ENCODE data around the gene HUS1B.
"Not testable (repeated sequence)": the region's sequence is repeated elsewhere in the genome, so short reads cannot be mapped to it uniquely, and the experiment has no call there.

Gene HUS1B

DNA sequence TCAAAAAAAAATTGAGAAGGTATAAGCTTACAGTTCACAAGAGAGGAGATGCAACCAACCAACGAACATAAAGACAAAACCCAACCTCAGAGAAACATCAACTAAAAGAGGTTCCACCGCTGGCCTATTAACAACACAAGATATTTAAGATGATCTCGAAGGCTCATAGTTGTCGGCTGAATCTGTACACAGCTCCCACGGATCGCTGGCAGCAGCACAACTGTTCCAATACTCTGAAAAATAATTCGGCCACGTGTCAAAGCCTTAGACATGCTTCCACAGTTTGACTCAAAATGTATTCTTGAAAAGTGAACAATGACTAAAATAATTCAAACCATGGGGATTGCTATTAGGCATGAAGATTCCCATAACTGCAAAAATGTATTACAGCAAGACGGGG lies 22.4 kb upstream of the HUS1B start:
- DNase-seq (ENCODE audit: low read depth): no peak

DNA sequence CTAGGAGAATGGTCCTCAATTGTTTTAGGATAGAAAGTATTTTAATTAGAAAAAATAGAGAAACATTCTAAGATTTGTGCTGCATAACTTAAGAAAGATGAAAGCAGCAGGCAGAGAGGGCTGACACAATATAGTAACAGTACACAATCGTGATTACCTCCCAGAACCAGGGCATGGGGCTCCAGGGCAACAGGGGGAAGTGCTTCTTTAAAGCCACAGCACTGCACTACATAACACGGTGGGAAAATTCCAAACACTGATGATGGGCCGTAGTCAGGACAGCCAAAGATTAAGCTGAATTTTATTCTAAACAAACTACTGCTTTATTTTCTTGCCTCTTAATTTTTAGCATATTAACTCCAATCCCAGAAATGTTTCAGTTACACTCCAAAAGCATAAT lies 21.6 kb upstream of the HUS1B start:
- DNase-seq (ENCODE audit: low read depth): no peak

DNA sequence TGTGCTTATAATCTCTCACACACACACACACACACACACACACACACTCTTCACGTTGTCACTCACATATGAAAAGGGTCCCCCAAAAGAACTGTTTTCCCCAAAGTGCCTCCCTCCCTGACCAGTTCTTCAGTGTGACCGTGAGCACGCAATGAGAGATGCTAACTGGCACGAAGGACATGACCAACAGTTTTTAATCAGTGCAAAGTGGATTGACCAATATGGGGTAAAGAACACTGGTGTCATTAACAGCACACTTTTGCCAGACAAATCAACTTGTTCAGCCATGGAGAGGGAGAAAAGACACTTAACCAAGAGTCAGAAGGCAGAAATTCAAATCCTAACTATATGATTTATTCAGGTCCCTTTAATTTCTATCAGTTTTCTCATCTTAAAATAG lies 21.0 kb upstream of the HUS1B start:
- no peak for DNase-seq (ENCODE audit: low read depth)

DNA sequence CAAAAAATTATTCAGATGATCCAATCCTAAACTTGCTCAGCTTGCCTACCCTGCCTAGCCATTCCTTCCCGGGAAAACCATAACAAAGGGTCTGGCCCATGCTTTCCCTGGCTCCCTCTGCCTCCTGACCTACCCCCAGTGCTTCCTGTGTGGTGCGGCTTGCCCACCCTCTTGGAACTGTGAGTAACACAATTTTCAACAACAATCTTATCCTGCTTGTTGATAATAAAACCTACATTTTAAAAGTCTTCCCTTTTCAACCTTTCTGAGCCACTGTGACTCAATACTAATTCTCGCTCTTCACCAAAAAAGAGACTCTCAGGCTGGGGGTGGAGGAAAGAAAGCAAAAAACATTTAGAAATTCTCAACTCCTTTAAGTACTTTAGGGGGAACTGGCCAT lies 18.1 kb upstream of the HUS1B start:
- no peak for DNase-seq (ENCODE audit: low read depth)

DNA sequence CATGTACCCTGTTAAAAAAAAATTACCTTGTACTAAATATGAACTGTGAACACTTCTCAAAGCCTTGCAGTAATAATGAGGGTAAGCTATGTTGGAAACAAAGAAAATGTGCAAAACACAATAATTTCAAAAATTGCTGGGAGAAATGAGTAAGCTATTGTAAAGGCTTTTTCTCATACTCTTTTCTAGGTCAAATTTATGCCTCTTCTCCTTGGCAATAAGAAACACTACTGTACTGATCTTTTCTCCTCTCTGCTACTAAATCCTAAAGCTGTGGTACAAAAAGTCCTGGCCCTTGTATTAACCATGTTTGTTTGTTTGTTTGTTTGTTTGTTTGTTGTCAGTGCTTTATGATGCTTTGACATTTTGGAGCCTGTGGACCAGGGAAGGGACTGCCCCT lies 17.5 kb upstream of the HUS1B start:
- DNase-seq (ENCODE audit: low read depth): no peak

DNA sequence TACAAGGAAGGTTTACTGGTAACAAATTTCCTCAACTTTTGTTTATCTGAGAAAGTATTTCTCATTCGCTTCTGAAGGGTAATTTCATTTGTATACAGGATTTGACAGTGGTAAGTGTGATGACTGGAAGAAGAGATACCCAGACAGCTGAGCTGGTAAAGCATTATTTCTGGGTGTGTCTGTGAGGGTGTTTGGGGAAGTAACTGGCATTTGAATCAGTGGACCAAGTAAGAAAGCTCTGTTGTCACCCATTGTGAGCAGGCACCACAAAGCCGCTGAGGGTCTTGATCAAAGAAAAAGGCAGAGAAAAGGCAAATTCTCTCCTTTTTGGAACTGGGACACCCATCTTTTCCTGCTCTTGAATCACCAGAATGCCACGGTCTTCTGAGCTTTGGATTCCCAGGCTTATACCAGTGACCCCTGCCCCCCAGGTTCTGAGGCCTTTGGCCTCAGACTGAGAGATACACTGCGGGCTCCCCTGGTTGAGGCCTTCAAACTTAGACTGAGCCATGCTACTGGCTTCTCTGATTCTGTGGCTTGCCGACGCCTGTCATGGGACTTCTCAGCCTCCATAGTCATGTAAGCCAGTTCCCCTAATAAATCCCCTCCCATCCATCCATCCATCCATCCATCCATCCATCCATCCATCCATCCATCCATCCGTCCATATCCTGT lies 10.5 kb upstream of the HUS1B start:
- no peak for DNase-seq (ENCODE audit: low read depth)

DNA sequence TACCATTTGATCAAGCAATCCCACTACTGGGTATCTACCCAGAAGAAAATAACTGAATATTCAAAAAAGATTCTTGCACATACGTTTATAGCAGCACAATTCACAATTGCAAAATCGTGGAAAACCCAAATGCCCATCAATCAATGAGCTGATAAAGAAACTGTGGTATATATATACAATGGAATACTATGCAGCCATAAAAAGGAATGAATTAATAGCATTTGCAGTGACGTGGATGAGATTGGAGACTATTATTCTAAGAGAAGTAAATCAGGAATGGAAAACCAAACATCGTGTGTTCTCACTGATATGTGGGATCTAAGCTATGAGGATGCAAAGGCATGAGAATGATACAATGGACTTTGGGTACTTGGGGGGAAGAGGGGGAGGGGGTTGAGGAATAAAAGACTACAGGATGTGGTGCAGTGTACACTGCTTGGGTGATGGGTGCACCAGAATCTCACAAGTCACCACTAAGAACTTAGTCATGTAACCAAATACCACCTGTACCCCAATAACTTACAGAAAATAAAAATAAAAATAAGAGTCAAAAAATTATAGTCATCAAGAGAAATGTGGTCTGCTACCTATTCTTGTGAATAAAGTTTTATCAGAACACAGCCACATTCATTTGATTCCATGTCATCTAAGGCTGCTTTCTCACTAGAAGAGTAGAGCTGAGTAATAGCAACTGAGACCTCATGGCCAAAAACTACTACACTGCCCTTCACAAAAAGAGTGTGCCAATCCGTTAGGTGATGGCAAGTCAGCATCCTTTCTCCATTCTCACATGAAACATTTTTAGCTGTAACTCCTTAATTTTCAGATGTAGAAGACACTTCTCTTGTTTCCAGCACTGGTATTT lies 8.7 kb upstream of the HUS1B start:
- DNase-seq (ENCODE audit: low read depth): no peak

DNA sequence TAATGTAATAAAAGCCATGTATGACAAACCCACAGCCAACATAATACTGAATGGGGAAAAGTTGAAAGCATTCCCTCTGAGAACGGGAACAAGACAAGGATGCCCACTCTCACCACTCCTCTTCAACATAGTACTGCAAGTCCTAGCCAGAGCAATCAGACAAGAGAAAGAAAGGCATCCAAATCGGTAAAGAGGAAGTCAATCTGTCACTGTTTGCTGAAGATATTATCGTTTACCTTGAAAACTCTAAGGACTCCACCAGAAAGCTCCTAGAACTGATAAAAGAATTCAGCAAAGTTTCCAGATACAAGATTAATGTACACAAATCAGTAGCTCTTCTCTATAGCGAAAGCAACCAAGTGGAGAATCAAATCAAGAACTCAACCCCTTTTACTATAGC lies 6.9 kb upstream of the HUS1B start:
- DNase-seq (ENCODE audit: low read depth): not testable (repeated sequence)

DNA sequence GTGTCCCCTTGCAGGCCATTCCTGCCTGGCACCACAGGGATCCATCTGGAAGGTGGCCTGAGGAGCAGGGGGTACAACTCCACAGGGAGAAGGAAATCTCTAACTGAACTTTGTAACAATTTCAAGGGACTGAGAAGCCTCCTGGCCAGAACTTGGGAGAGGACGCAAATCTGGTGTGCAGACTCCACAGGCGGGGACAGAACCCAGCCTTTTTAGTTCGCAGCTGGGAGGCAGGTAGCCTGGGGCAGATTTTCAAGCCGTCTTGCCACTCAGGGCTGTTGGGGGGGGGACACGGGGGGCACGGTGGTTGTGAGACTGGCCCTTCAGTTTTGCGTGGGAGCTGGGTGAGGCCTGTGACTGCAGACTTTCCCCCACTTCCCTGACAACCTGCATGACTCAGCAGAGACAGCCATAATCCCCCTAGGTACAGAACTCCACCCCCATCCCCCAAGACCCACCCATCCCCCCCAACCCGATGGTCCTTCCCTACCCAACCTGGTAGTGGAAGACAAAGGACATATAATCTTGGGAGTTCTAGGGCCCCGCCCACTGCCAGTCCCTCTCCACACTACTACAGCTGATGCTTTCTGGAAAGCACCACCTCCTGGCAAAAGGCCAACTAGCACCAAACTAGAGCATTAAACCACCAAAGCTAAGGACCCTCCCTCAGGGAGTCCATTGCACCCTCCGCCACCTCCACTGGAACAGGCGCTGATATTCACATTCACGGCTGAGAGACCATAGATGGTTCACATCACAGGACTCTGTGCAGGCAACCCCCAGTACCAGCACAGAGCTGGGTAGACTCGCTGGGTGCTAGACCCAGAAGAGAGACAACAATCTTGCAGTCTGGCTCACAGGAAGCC lies 3.0 kb upstream of the HUS1B start:
- no peak for DNase-seq (ENCODE audit: low read depth)

DNA sequence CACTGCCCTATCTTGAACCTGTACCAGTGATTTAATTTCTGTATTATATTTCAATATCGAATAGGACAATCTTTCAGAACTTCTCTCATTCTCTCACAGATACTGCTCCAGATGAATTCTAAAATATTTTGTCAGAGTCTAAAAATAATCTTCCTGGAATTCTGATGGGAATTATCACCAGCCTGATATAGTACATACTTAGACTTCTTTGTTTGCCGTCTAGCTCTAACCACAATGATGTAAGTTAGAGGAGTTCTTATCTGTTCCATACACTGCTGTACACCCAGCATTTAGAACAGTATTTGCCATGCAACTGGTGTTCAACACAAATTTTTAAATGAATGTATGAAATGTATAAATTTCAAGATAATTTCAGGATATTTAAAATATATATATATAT lies 1.3 kb upstream of the HUS1B start:
- no peak for DNase-seq (ENCODE audit: low read depth)

DNA sequence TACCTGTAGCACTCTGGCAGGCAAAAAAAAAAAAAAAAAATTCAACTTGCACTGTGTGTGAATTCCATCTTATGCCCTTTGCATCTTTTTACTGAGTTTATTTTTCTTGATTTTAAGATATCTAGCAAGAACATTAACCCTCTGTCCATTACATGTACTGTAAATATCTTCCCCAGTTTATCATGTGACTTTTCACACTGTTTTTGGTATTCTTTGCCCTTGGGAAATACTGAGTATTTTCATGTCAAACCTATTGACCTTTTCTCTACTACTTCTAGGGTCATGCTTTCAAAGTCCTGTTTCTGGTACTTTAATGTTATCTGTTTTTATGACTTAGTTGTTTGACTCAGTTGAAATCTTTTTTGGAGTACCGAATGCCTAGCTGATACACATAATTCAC lies 843 bp upstream of the HUS1B start:
- no peak for DNase-seq (ENCODE audit: low read depth)

DNA sequence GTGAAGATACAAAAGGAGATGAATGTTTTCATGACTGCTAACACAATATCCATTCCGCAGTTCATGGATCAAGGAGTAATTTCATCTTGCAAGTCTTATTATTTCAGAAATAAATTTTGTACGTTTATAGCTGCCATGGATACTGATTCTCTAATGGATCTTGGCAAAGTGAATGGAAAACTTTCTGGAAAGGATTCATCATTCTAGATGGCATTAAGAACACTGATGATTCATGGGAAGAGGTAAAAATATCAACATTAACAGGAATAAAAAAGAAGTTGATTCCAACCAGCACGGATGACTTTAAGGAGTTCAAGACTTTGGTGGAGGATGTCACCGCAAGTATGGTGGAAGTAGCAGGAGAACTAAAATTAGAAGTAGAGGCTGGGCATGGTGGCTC lies 2.8 kb downstream of the HUS1B start:
- DNase-seq (ENCODE audit: low read depth): no peak

DNA sequence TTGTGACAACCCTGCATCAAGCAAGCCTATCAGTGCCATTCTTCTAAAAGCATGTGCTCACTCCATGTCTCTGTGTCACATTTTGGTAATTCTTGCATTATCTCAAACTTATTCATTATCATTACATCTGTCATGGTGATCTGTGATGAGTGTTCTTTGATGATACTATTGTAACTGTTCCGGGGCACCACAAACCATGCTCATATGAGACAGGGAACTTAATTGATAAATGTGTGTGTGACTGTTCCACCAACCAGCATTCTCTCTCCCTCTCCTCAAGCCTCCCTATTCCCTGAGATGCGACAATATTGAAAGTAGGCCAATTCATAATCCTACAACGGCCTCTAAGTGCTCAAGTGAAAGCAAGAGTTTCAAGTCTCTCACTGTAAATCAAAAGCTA lies 4.0 kb downstream of the HUS1B start:
- DNase-seq (ENCODE audit: low read depth): no peak

DNA sequence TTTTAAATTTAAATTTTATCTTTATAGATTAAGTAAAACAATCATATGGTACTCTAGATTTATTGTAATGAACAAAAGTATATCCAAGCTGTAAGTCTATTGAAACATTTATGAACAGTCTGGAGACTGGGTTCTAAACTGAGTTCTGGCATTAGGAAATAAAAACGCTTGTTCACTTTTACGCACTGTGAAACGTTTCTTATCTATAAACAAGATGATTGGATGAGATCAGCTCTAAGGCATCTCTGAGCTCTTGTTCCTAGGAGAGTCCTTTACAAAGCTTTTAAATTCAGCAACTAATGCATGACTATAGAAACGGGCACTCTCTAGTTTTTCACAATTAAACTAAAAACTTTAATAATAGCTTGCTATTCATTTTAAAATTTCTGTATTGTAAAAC lies 6.8 kb downstream of the HUS1B start:
- no peak for DNase-seq (ENCODE audit: low read depth)

DNA sequence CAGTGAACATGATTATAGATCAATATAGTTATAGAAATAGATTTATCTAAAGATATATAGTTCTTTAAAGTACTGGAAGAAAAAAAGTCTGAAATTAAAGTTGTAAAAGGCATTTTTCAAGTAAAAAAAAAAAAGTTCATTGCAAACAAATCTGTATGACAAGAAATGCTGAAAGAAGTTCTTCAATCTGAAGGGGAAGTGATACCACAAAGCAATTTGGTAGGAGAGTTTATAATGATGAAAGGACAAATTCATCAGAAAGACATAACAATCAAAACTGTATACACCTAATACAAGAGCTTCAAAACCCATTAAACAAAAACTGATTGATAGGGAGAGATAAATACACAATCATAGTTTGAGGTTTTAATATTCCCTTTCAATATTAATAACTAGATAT lies 14.1 kb downstream of the HUS1B start:
- no peak for DNase-seq (ENCODE audit: low read depth)

DNA sequence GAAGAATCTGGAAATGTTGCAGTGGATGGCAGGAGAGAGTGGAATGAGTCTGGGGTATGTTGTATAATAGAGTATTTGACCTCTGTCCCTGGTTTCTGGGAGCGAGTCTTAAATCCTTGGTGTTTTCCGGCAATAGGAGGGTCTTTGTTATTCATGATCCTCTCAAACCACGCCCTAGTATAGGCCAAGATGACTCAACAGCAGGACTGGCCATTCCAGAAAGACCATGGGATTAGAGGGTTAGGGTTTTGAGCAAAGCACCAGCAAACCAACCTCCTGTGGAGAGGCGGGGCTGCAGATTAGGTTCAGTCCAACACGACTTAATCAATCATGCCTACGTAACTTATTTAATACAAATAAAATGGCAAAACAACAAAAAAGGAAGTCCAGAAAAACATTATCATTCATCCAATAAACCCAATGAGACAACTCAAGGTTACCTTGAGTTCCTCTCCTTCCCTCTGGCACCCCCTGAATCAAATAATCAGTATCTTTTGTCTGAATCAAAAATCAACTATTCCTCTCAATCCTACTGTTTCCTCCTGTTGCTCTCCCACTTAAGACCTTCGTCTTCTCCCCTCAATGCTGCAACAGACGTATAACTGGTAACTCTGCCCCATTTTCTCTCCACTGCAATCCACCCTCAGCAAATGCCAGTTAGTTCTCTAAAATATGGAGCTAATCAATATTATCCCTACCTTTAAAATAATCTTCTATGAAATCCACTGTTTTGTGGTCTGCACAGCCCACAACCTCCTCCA lies 15.5 kb downstream of the HUS1B start:
- no peak for DNase-seq (ENCODE audit: low read depth)

DNA sequence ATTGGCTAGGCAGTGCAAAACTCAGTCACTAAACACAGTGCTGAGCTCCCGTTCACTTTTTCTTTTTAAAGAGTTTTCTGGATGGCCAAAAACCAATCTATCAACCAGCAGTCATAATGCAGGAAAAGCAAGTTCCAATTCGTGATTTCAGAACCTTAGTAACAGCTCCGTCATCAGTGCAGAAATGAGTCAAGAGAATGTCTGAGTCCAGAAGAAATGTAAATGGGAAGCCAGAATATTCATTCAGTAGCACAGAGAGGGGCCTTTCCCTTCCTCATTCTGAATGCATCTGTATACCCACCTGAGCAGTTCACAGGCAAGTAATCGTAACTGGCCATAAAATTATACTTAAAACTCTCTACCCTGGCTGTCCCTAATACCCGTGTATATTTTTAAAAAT lies 20.4 kb downstream of the HUS1B start:
- no peak for DNase-seq (ENCODE audit: low read depth)

DNA sequence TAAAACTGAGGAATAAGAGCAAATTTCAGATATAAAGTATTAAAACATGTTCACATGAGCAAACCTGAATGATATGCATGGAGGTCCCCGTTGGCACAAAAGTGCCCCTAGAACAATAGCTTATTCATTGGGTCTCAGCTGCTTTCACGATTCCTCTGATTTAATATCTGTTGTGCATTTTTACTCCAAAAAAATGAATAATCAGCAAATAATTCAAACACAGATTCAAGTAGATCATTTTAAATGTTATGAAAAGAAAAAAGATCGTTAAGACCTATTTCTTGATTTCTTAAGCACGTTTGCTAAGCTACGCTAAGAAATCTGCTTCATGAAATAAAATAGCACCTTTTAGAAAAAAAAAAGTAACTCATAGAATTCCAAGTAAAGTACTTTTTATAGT lies 21.7 kb downstream of the HUS1B start:
- DNase-seq (ENCODE audit: low read depth): no peak

DNA sequence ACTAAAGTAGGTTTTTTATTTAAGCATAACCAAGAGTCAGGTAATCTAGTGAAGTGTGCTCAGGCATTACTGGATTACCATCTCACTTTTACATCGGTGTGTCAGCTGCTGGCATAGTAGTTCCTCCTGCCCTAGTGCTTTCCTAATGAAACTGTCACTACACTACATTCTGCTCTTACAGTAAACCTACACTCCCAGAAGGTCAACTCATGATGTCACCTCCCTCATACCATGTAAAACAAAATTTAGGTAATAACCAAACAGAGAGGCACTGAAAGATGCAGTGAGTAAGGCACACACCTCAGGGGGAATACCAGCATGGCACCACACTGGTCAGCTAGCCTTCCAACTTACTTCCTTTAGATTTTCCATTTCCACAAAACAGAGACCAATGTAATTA lies 23.3 kb downstream of the HUS1B start:
- no peak for DNase-seq (ENCODE audit: low read depth)

DNA sequence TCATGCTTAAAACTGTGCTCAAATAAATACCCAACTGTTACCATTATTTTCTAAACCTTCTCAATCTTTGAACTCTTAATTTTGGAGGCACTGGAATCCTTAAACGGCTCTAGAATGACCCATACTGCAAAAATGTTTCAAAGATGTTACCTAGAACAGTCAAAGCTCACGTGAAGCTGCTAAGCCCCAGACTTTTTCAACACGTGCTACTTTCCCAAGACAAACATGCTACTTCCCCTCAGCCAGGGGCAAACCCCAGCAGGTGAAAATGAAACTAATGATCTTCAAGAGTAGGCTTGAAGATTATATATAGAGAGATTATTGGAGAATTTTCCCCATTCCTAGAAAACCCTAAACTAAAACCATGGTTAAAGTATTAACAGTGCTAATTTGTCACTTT lies 28.1 kb downstream of the HUS1B start:
- DNase-seq (ENCODE audit: low read depth): no peak

DNA sequence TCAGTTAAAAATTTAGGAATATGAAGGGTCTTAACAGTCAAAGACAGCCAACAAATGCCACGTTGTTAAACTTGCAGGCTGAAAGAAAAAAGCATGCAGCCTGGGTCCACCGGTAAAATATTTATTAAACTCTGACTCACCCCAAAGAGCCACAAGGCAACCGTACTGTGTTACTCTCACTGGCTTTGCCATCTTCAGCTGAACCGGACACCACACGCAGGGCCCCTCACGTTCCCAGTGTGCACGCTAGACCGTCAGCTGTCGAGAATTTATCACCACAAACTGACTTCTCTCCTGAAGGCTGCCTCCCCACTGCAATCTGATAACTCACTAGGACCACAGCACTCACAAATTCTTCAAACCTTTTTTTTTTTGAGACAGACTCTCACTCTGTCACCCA lies 30.7 kb downstream of the HUS1B start:
- no peak for DNase-seq (ENCODE audit: low read depth)

DNA sequence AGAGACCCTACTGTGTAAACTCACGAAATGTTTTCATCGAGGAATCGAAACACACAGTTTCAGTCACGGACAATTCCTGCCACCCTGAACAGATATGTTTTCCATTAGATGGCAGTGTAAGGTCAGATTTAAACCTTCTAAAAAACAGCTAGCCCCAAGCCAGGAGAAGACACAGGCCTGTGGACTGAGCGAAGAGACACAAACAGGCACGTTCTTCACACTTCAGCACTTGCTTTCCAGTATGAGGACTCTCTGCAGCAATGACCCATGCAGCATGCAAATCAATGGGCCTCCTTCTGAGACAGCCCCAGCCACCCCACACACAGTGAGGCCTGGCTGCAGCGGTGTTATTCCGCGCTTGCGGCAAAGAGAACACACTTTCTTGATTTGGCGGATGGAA lies 31.9 kb downstream of the HUS1B start:
- no peak for DNase-seq (ENCODE audit: low read depth)
